ENCODE results near the gene ULK4. TPM values are rescaled to one million over a fixed set of nuclear protein-coding genes. Genes with fewer than 3 reads are reported as not detected.

ULK4 gene
- total RNA-seq, 2 donors from 2014 or later: 7.0 to 7.7 TPM

DNA sequence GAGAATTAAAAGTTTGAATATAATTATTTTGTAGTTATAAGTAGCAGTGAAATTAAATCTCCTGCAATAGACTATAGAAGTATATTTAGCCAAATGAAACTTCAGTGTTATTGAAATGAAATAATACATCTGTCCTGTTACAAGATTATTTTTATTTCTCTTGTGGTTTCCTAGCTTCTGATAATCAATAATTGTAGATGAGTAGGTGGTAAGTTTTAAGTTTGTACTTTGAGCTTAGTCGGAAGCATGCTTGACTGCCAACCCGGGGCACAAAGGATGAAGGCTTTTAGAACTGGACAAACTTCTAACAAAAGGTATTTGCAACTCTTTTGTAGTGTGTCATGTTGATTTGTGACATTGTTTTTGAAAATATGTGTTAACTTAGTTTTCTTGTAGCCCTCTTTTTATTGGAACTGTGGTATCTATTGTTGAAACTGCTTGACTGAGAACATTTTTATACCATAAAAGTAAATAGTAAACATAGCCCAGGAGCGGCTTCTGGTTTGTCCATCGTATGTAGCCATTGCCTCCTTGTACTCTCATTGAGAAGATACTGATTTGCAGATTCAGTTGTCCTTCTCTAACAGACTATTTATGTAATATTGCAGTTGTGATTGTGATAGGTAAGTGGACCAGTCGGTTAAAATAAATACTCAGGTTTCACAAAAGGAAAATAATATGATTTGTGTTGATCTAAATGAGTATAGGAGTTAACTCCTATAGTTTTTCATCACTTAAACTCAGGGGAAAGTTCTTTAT lies 759.6 kb downstream of the ULK4 start:
- H3K27me3 Mint-ChIP-seq: no peaks in the 10 kb centered on the region
- H3K4me3 Mint-ChIP-seq: peak overlapping the region; percentile 86
- peak overlapping the region; percentile 51 for H3K27ac Mint-ChIP-seq
- peaks cover 32% of the 10 kb centered on the region for H3K4me1 Mint-ChIP-seq
- no peak for ATAC-seq (replicated peaks)
- H3K36me3 Mint-ChIP-seq (ENCODE audit: low read depth): peaks cover 63% of the 10 kb centered on the region
- no peaks in the 10 kb centered on the region for H3K9me3 Mint-ChIP-seq

GRCh38 chr3:41200669-41201021 lies 761.3 kb downstream of the ULK4 start:
- Mint-ChIP-seq H3K36me3 (ENCODE audit: low read depth) (peaks cover 56% of the 10 kb centered on the region), H3K27me3 (no peaks in the 10 kb centered on the region), H3K27ac (peak overlapping the region; percentile 88), H3K4me1 (peaks cover 27% of the 10 kb centered on the region), H3K9me3 (no peaks in the 10 kb centered on the region), H3K4me3 (peak overlapping the region; percentile 86)
- ATAC-seq (replicated peaks): peak; percentile 7

DNA sequence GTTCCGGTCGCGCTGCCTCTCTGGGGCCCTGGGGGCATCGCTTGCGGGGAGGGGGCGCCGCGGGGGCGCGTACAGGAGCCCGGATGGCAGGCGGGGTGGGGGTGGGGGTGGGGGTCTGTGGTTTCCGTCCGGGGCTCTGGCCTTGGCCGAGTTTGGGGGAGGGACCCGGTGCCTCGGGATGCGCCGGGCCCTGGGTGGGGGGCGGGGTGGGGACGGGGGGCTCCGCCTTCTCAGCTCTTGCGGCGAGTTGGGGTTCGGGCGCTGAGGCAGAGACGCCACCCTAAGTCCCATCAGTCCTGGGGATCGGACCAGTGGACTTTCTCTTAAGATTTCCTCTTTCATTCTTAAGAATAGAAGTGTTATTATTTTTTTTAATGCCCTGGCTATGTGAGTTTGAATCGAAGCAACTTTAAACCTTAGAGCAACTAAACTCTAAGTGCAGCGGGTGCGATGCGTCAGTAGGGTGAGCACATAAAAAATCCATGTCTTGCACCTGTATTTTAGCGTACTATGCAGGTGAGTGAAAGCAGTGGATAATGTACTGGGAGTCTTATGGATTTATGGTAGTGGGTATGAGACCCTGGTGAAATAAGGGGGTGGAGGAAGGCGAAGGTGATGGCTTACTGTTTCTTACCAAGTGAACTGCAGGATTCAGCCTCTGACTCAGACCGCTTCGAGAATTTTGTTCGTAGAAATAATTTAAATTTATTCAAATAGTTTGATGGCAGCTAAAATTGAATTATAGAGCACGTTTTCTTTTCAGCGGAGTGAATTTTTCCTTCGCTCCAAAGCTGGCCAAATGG lies 761.8 kb downstream of the ULK4 start:
- peak overlapping the region; percentile 86 for H3K4me3 Mint-ChIP-seq
- H3K36me3 Mint-ChIP-seq (ENCODE audit: low read depth): peaks cover 56% of the 10 kb centered on the region
- ATAC-seq (replicated peaks): peak; percentile 18
- no peaks in the 10 kb centered on the region for H3K27me3 Mint-ChIP-seq
- H3K9me3 Mint-ChIP-seq: no peaks in the 10 kb centered on the region
- peaks cover 27% of the 10 kb centered on the region for H3K4me1 Mint-ChIP-seq
- H3K27ac Mint-ChIP-seq: peak overlapping the region; percentile 88

DNA sequence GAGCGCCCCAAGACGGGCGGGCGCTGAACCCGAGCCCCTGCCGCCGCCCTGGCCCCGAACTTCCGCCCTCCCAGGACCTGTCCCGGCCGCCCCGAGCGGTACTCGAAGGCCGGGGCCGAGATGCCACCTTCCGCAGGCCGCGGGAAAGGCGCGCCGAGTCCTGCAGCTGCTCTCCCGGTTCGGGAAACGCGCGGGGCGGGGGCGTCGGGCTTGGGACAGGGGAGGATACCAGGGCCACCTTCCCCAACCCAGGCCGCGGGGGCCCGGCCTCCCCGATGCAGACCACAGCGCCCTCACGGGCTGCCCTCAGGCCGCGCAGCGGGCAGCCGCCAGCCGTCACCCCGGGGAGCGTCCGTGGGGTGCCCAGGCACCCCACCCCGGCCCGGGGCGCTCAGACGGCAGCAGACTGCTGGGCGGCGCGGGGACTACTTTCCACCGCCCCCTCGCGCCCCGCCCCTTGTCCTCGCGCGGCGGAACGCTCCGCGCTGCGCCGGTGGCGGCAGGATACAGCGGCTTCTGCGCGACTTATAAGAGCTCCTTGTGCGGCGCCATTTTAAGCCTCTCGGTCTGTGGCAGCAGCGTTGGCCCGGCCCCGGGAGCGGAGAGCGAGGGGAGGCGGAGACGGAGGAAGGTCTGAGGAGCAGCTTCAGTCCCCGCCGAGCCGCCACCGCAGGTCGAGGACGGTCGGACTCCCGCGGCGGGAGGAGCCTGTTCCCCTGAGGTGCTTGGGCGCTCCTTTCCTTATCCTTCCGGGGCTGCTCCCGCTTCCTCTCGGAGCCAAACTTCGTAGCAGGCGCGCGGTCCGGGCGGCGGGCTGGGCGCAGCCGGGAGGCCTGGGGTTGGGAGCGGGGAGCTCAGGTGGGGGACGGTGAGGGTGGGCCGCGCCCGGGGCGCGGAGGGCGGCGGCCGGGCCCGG lies 762.7 kb downstream of the ULK4 start, which contains the start of gene CTNNB1:
CTNNB1 (plus strand) TSS at position 556 of the 916 bp plus-strand sequence. CDS start 24,564 bp downstream, outside the sequence.
- Mint-ChIP-seq H3K27me3 (no peaks in the 10 kb centered on the region), H3K4me1 (peaks cover 20% of the 10 kb centered on the region), H3K4me3 (peak within 1 kb of the TSS; percentile 86), H3K36me3 (ENCODE audit: low read depth) (peaks cover 49% of the 10 kb centered on the region), H3K27ac (peak within 1 kb of the TSS; percentile 96), H3K9me3 (no peaks in the 10 kb centered on the region)
- ATAC-seq (replicated peaks): peak; percentile 84

DNA sequence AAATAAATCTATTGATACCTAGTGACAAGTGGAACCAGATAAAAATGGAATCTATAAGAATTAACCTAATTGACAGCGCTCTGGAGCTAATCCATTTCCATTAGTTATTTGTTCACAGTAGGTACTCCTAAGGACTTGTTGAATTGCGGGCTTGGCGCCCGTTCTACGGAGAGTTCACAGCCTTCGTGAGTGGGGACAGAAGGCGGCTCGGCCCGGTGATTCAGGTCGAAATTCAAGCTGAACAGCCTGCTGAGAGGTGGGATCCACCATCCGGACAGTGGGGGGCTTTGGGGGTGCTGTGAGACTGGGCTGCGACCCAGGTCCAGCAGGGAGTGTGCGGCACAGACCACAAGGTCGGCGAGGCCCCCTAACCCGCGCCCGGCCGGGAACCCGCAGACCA lies 763.4 kb downstream of the ULK4 start:
- Mint-ChIP-seq H3K36me3 (ENCODE audit: low read depth) (peaks cover 43% of the 10 kb centered on the region), H3K27me3 (no peaks in the 10 kb centered on the region), H3K4me3 (peak overlapping the region; percentile 77), H3K9me3 (no peaks in the 10 kb centered on the region), H3K27ac (peak overlapping the region; percentile 84), H3K4me1 (peaks cover 19% of the 10 kb centered on the region)
- peak; percentile 1 for ATAC-seq (replicated peaks)

GRCh38 chr3:41198046-41198445 lies 763.9 kb downstream of the ULK4 start:
- peaks cover 38% of the 10 kb centered on the region for H3K36me3 Mint-ChIP-seq (ENCODE audit: low read depth)
- no peak for ATAC-seq (replicated peaks)
- no peaks in the 10 kb centered on the region for H3K27me3 Mint-ChIP-seq
- peaks cover 18% of the 10 kb centered on the region for H3K4me1 Mint-ChIP-seq
- H3K9me3 Mint-ChIP-seq: no peaks in the 10 kb centered on the region
- H3K27ac Mint-ChIP-seq: peak overlapping the region; percentile 84
- H3K4me3 Mint-ChIP-seq: peak overlapping the region; percentile 77

Other genes starting within 250 kb of the ULK4 start
- gene TRAK1, start 129.3 kb upstream of the ULK4 start, total RNA-seq: 10 to 100 TPM; 17.4 to 23.8 TPM